HG02763 (cell line): ENCODE data around the gene DNAJC27.
A peak's percentile ranks its signal among the peaks of the same experiment; 100 is the strongest.

ENCODE experiments used
- ATAC-seq: cut with Tn5 transposase; IDR thresholded peaks from one replicate; pipeline ENCODE4 v1.9.1; 2021; ENCODE audit warnings: mild to moderate bottlenecking, moderate library complexity; ENCODE audit not compliant: unreplicated experiment

Gene DNAJC27

DNA sequence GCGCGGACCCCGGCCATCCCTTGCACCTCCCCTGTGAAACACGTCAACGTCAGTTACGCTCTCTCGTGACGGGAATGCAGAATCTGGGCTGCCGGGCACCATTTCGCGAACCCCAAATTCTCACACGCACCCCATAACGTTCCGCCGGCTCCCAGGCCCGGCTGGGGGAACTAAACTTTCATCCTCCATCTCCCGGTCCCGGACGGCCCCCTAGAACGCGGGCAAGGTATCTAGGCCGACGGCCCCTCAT, 544 bp downstream of the DNAJC27 start:
- no peak for ATAC-seq

DNA sequence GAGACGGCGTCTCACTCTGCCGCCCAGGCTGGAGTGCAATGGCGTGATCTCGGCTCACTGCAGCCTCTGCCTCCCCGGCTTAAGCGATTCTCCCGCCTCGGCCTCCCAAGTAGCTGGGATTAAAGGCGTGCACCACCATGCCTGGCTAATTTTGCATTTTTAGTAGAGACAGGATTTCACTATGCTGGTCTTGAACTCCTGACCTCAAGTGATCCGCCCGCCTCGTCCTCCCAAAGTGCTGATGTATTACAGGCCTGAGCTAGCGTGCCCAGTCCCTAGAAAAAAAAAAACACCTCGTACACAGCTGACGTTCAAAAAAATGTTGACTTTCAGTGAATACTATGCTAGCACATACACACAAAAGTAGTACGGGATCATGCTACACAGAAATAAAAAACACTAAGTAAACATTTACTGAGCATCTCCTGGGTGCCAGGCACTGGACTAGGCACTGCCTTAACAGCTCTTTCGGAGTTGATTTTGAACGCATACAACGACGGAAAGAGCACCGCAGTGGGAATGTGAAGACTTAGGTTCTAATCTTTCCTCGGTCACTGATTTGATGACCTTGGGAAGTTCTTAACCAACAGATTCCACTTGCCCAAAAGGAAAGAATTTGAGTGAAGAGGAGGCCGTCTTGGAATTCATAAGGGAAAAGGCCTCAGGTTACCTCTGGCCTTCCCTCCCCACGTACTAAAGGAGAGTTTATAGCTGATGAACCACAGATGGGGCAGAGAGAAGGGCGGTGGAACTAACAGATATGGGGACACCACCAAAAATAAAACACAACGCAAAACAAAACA, 1.1 kb downstream of the DNAJC27 start:
- no peak for ATAC-seq

DNA sequence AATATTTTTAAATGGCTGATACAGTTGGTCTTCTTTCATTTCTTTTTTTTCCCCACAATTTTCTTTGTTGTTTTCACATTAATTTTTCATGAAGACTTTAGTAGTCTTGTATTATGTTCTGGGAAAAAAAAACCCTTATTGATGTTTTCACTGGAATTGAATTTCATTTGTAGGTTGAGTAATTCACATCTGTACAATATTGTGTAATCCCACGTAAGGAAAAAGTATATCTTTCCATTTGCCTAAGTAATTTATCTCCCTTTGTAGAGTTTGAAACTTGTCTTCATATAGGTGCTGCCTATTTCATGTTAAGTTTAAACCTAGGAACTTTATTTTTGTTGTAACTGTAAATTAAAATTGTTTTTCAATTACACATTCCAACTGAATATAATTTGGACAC, 2.0 kb downstream of the DNAJC27 start:
- ATAC-seq = no peak

- ATAC-seq = no peak
Observed at GRCh38 chr2:24961903-24962302, 9.9 kb downstream of the DNAJC27 start.

GRCh38 chr2:24959761-24960160, 12.0 kb downstream of the DNAJC27 start:
- no peak for ATAC-seq

DNA sequence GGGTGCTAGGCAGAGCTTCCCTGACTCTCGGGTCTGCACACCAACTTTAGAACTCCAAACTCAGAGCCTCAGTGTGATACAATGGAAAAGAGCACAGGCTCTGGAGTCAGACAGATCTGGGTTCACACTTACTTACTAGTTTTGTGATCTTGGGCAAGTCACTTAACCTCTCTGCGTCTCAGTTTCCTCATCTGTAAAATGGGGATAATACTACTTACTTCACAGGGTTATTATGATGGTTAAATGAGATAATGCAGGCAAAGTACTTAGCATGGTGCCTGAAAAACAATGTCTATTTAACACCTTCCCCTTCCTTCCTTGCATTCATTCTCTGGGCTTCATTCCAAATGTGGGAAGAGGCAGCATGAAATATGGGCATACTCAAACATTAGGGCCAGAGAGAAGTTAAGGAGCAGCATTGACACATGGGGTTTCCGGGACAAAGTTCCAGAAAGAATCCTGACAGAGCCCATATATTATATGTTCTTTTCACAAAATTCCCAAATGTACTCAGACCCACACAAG, 13.3 kb downstream of the DNAJC27 start:
- no peak for ATAC-seq

GRCh38 chr2:24957976-24958375, 13.8 kb downstream of the DNAJC27 start:
- ATAC-seq = no peak

DNA sequence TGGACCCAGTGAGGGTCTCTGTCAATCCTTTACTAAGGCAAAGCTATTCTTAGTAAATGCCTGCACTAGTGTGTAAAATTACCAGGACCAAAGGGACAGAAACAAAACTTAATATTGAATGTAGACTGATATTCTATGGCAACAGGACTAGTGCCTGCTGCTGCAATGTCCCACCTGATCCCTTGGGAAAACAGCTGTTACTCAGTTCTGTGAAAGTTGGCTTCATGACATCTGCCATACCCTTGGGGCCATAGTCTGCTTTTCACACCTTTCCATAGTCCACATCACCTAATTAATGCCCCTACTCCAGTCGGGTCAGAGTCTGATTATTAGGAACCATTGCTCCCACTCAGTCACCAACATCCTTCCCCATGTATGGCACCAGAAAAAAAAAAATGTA, 14.5 kb downstream of the DNAJC27 start:
- no peak for ATAC-seq

- no peak for ATAC-seq
Observed at GRCh38 chr2:24955921-24956320, 15.8 kb downstream of the DNAJC27 start.

- ATAC-seq = no peak
Observed at GRCh38 chr2:24955232-24955631, 16.5 kb downstream of the DNAJC27 start.

- ATAC-seq = no peak
Observed at GRCh38 chr2:24950102-24950501, 21.7 kb downstream of the DNAJC27 start.

- ATAC-seq = no peak
Observed at GRCh38 chr2:24948506-24948905, 23.2 kb downstream of the DNAJC27 start.

GRCh38 chr2:24947561-24948157, 24.1 kb downstream of the DNAJC27 start:
- ATAC-seq = no peak

GRCh38 chr2:24945907-24946306, 25.8 kb downstream of the DNAJC27 start:
- ATAC-seq = no peak

GRCh38 chr2:24943427-24944053, 28.2 kb downstream of the DNAJC27 start:
- ATAC-seq = no peak

GRCh38 chr2:24939353-24939752, 32.4 kb downstream of the DNAJC27 start:
- no peak for ATAC-seq

DNA sequence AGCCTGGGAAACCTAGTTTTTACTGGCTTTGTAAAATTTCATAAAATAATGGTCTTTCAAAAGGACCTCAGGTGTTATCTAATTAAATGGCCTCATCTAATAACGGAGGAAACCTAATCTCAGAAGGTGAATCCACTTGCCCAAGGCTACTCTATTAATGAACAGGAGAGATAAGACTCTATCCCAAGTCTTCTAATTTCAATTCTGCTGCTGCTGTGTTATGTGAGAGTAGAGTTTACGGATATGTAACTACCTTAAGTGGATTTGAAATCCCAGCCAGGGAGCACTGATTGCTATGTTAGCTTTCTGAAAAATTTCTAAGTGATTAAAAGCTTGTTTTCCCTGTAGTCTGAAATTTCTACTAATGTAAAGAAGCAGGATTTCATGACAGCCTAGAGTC, 34.5 kb downstream of the DNAJC27 start:
- no peak for ATAC-seq

- ATAC-seq = no peak
Observed at GRCh38 chr2:24935145-24935544, 36.6 kb downstream of the DNAJC27 start.

- no peak for ATAC-seq
Observed at GRCh38 chr2:24932715-24933114, 39.0 kb downstream of the DNAJC27 start.

DNA sequence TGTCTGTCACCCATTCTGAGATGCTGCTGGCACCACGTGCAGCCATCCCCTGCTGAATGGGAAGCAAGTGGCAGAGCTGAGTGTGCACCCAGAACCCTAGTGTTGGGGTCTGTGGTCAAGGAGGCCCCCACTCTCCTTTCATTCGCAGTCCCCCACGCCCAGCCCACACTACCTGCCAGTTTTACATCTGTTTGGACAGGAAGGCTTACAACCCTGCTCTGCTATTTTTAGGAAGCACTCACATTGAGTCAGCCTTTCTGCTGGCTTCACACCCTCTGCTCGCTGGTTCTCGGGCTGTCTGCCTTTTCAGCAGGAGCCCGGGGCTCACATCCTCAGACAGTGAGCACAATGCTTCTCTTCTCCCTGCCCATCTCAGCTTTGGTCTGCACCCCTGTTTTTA, 41.0 kb downstream of the DNAJC27 start:
- peak; percentile 65 for ATAC-seq

GRCh38 chr2:24929230-24929629, 42.5 kb downstream of the DNAJC27 start:
- no peak for ATAC-seq

GRCh38 chr2:24928036-24928435, 43.7 kb downstream of the DNAJC27 start:
- ATAC-seq = no peak
